K562 (cell line): ENCODE data around the gene PRICKLE2.

Experiments used
- CTCF ChIP-seq, 3 experiments: IDR thresholded peaks in 2 of 3; conservative IDR thresholded peaks in 1 of 3; 2 replicates each; pipeline ENCODE4 v1.5.1; 2011 to 2012; ENCODE audit warnings: low read length in 3 of 3, mild to moderate bottlenecking in 3 of 3, control low read depth in 2 of 3, improper control_type of control experiment in 1 of 3, inconsistent platforms in 1 of 3, low read depth in 1 of 3, mixed read lengths in 1 of 3, moderate library complexity in 1 of 3; ENCODE audit not compliant: insufficient read depth in 2 of 3
- PHF21A ChIP-seq: fragments of 450-650 bp; IDR thresholded peaks from 2 replicates; pipeline ENCODE4 v1.6.1; 2017; ENCODE audit warnings: low read depth, borderline replicate concordance
- ZBTB7A ChIP-seq: IDR thresholded peaks from 2 replicates; pipeline ENCODE4 v1.6.1; 2011; ENCODE audit warnings: low read depth, mild to moderate bottlenecking, low read length, moderate library complexity, borderline replicate concordance; ENCODE audit not compliant: control insufficient read depth
- ZMIZ1 ChIP-seq, 2 experiments: fragments of 150-350 bp in 1 of 2; IDR thresholded peaks; 2 replicates each; pipeline ENCODE4 v1.6.1; 2012 to 2016; ENCODE audit warnings: low read depth in 2 of 2, low read length in 2 of 2, mild to moderate bottlenecking in 1 of 2, moderate library complexity in 1 of 2
- ZNF232 ChIP-seq: sonication (generic); formaldehyde crosslinking; IDR thresholded peaks from 2 replicates; pipeline ENCODE4 v1.8.0; 2022; ENCODE audit warnings: mild to moderate bottlenecking, missing genetic modification reagents

GRCh38 chr3:64218746-64219145, 6.5 kb downstream of the PRICKLE2 start:
- TF ChIP-seq CTCF (IDR thresholded peaks at IDR 0.05 in 2 of 3, conservative IDR thresholded peaks at IDR 0.05 in 1 of 3; ENCODE audit: insufficient read depth in 2 of 3, low read depth in 1 of 3, low read length in 3 of 3) (no peak), ZMIZ1 (IDR thresholded peaks at IDR 0.05; ENCODE audit: low read depth in 2 of 2, low read length in 2 of 2) (no peak), PHF21A (no peak), ZBTB7A (no peak), ZNF232 (no peak)
